H9 (cell line): ENCODE results near the gene SLC12A6. TPM values are rescaled to one million over a fixed set of nuclear protein-coding genes. Genes with fewer than 3 reads are reported as not detected.

Source experiments
- DNase-seq: peaks from one replicate; pipeline ENCODE4 v3.0.0-alpha.2; 2017
- H2AFZ ChIP-seq: one replicate; pipeline ENCODE4 v1.6.1; 2013; ENCODE audit warnings: mild to moderate bottlenecking, low read length, control low read depth, moderate library complexity
- H2AK5ac ChIP-seq: 2 replicates; pipeline ENCODE4 v1.6.1; 2013; ENCODE audit warnings: low read length, control low read depth, mixed read lengths; ENCODE audit not compliant: insufficient read length
- H2BK120ac ChIP-seq: one replicate; pipeline ENCODE4 v1.6.1; 2013; ENCODE audit warnings: low read depth, mild to moderate bottlenecking, low read length, control low read depth, inconsistent platforms; ENCODE audit not compliant: poor library complexity, severe bottlenecking
- H2BK12ac ChIP-seq: 2 replicates; pipeline ENCODE4 v1.6.1; 2013; ENCODE audit warnings: low read length, control low read depth, mixed read lengths, low read depth; ENCODE audit not compliant: insufficient read length
- H2BK15ac ChIP-seq: 2 replicates; pipeline ENCODE4 v1.6.1; 2013; ENCODE audit warnings: low read depth, low read length, control low read depth
- H2BK20ac ChIP-seq: one replicate; pipeline ENCODE4 v1.6.1; 2013; ENCODE audit warnings: low read depth, mild to moderate bottlenecking, low read length, control low read depth, inconsistent platforms; ENCODE audit not compliant: poor library complexity, severe bottlenecking
- H2BK5ac ChIP-seq: 2 replicates; pipeline ENCODE4 v1.6.1; 2013; ENCODE audit warnings: low read length, control low read depth, mixed read lengths; ENCODE audit not compliant: insufficient read length
- H3K14ac ChIP-seq: 2 replicates; pipeline ENCODE4 v1.6.1; 2013; ENCODE audit warnings: low read length, control low read depth; ENCODE audit not compliant: insufficient read depth
- H3K18ac ChIP-seq: 2 replicates; pipeline ENCODE4 v1.6.1; 2013; ENCODE audit warnings: low read depth, mild to moderate bottlenecking, mixed read lengths, low read length, control low read depth; ENCODE audit not compliant: insufficient read length
- H3K23ac ChIP-seq: 2 replicates; pipeline ENCODE4 v1.6.1; 2013; ENCODE audit warnings: low read length, control low read depth, mixed read lengths, low read depth; ENCODE audit not compliant: insufficient read length
- H3K23me2 ChIP-seq: 2 replicates; pipeline ENCODE4 v1.6.1; 2013; ENCODE audit warnings: low read depth, mild to moderate bottlenecking, mixed read lengths, low read length, control low read depth; ENCODE audit not compliant: insufficient read length, poor library complexity, severe bottlenecking
- H3K27ac ChIP-seq: 2 replicates; pipeline ENCODE4 v1.5.1; 2013; ENCODE audit warnings: low read length, control low read depth, mixed read lengths, low read depth; ENCODE audit not compliant: insufficient read length
- H3K27me3 ChIP-seq: 2 replicates; pipeline ENCODE4 v1.6.1; 2013; ENCODE audit warnings: low read length, control low read depth, inconsistent platforms; ENCODE audit not compliant: insufficient read depth
- H3K4ac ChIP-seq: 2 replicates; pipeline ENCODE4 v1.6.1; 2013; ENCODE audit warnings: low read depth, mild to moderate bottlenecking, control low read depth, inconsistent platforms, low read length, moderate library complexity
- H3K4me1 ChIP-seq: 2 replicates; pipeline ENCODE4 v1.6.1; 2013; ENCODE audit warnings: low read length, control low read depth, inconsistent platforms; ENCODE audit not compliant: insufficient read depth
- H3K4me2 ChIP-seq: 2 replicates; pipeline ENCODE4 v1.6.1; 2013; ENCODE audit warnings: low read length, control low read depth, mixed read lengths; ENCODE audit not compliant: insufficient read length, insufficient read depth
- H3K56ac ChIP-seq: 2 replicates; pipeline ENCODE4 v1.6.1; 2013; ENCODE audit warnings: low read depth, mild to moderate bottlenecking, mixed read lengths, low read length, control low read depth; ENCODE audit not compliant: insufficient read length
- H3K79me1 ChIP-seq: 2 replicates; pipeline ENCODE4 v1.6.1; 2013; ENCODE audit warnings: low read depth, mild to moderate bottlenecking, moderate library complexity, low read length, control low read depth, inconsistent platforms; ENCODE audit not compliant: insufficient read depth, poor library complexity, severe bottlenecking
- H3K79me2 ChIP-seq: 2 replicates; pipeline ENCODE4 v1.6.1; 2013; ENCODE audit warnings: low read length, control low read depth, inconsistent platforms; ENCODE audit not compliant: insufficient read depth
- H3K9ac ChIP-seq: 2 replicates; pipeline ENCODE4 v1.6.1; 2013; ENCODE audit warnings: low read length, control low read depth, mixed read lengths; ENCODE audit not compliant: insufficient read length; ENCODE audit errors: extremely low read depth
- H3K9me3 ChIP-seq: one replicate; pipeline ENCODE4 v1.6.1; 2013; ENCODE audit warnings: low read depth, low read length, inconsistent platforms; ENCODE audit not compliant: control insufficient read depth
- H3T11ph ChIP-seq: one replicate; pipeline ENCODE4 v1.6.1; 2013; ENCODE audit warnings: mild to moderate bottlenecking, low read length, control low read depth, inconsistent platforms
- H4K20me1 ChIP-seq: one replicate; pipeline ENCODE4 v1.6.1; 2013; ENCODE audit not compliant: control insufficient read depth, insufficient read length, insufficient read depth
- H4K5ac ChIP-seq: 2 replicates; pipeline ENCODE4 v1.6.1; 2013; ENCODE audit warnings: low read depth, mild to moderate bottlenecking, mixed read lengths, low read length, control low read depth; ENCODE audit not compliant: insufficient read length
- H4K8ac ChIP-seq: replicated peaks from 2 replicates; pipeline ENCODE4 v1.6.1; 2013; ENCODE audit warnings: low read length, control low read depth, mixed read lengths, low read depth; ENCODE audit not compliant: insufficient read length
- H4K91ac ChIP-seq: 2 replicates; pipeline ENCODE4 v1.6.1; 2013; ENCODE audit warnings: low read depth, mild to moderate bottlenecking, moderate library complexity, mixed read lengths, low read length, control low read depth; ENCODE audit not compliant: insufficient read length
- H3K27ac Mint-ChIP-seq, 3 experiments: 2 replicates in 2 of 3; 3 replicates in 1 of 3; pipeline ENCODE4 v1.8.0; 2020 to 2021; ENCODE audit warnings: mixed read lengths in 3 of 3, mild to moderate bottlenecking in 1 of 3, moderate library complexity in 1 of 3
- H3K27me3 Mint-ChIP-seq: 2 replicates; pipeline ENCODE4 v1.8.0; 2021; ENCODE audit warnings: low read depth, mild to moderate bottlenecking, moderate library complexity, mixed read lengths
- H3K36me3 Mint-ChIP-seq, 3 experiments: 2 replicates in 2 of 3; 3 replicates in 1 of 3; pipeline ENCODE4 v1.8.0; 2020 to 2021; ENCODE audit warnings: low read depth in 3 of 3, mixed read lengths in 3 of 3; ENCODE audit not compliant: insufficient read depth in 1 of 3
- H3K4me1 Mint-ChIP-seq, 2 experiments: 2 replicates each; pipeline ENCODE4 v1.8.0; 2020; ENCODE audit warnings: mixed read lengths in 2 of 2
- H3K4me3 Mint-ChIP-seq, 2 experiments: 2 replicates in 1 of 2; 3 replicates in 1 of 2; pipeline ENCODE4 v1.8.0; 2020 to 2021; ENCODE audit warnings: mild to moderate bottlenecking in 2 of 2, mixed read lengths in 2 of 2, moderate library complexity in 1 of 2
- H3K9me3 Mint-ChIP-seq, 2 experiments: 2 replicates in 1 of 2; 3 replicates in 1 of 2; pipeline ENCODE4 v1.8.0; 2020; ENCODE audit warnings: mild to moderate bottlenecking in 2 of 2, mixed read lengths in 2 of 2, moderate library complexity in 1 of 2
- total RNA-seq: library from RNA; stranded (reverse); gene quantifications from 2 replicates; pipeline ENCODE4 v1.2.1, GENCODE V29; 2021
- TF ChIP-seq, protein P1 (sequence below): fragments of 200-600 bp; sonication (generic); conservative IDR thresholded peaks from 3 replicates; pipeline ENCODE4 v1.8.0; 2021; ENCODE audit warnings: antibody characterized with exemption, mild to moderate bottlenecking

Gene SLC12A6
- total RNA-seq, 1 experiment from 2014 or later: 11.1 TPM

DNA sequence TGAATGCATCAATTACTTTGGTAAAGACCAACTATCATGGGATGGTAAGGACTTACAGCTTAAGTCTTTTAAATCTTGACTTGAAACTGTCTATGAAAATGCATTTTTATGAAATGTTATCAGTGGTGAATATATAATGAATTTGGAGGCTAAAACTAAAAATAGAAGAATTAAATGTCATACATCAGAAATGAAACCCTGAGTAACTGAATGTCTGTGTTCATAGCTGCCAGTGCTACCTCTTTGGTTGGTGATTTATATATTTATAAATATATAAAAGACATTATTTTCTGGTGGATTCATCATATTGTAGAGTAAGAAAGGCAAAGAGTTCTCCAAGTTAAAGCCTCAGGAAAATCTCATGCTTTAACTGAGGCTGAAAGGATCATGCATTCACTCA, 12.2 kb downstream of the SLC12A6 start:
- no peaks in the 10 kb centered on the region for H3K27me3 ChIP-seq

More for the DNA sequence above, 12.2 kb downstream of the SLC12A6 start:
- H3K9me3 ChIP-seq: no peaks in the 10 kb centered on the region
- peaks cover 2 to 3% of the 10 kb centered on the region in 2 experiments; a peak in 3 of 5 replicates for H3K9me3 Mint-ChIP-seq
- no peaks in the 10 kb centered on the region for H3K23me2 ChIP-seq
- no peaks in the 10 kb centered on the region for H3K4me1 Mint-ChIP-seq
- no peak overlapping the region for H4K5ac ChIP-seq
- H3K36me3 Mint-ChIP-seq: peaks cover 0 to 4% (median 0%) of the 10 kb centered on the region in 3 experiments; a peak in 2 of 7 replicates
- H2BK20ac ChIP-seq: no peak overlapping the region
- H4K8ac ChIP-seq: no peak overlapping the region
- H4K20me1 ChIP-seq: no peaks in the 10 kb centered on the region
- no peak overlapping the region for H2BK5ac ChIP-seq
- no peaks in the 10 kb centered on the region for H3K4me1 ChIP-seq
- H3K27ac Mint-ChIP-seq: no peak overlapping the region
- no peaks in the 10 kb centered on the region; the same call in 1 of the 2 replicates for H3K27me3 Mint-ChIP-seq
- no peak overlapping the region for H4K91ac ChIP-seq
- H3K9ac ChIP-seq: no peak overlapping the region
- H3K4me3 Mint-ChIP-seq: no peak overlapping the region
- no peak overlapping the region for H3K18ac ChIP-seq
- H2AFZ ChIP-seq: no peak overlapping the region
- H3K4ac ChIP-seq: no peak overlapping the region
- H3K56ac ChIP-seq: no peak overlapping the region
- H3K23ac ChIP-seq: no peak overlapping the region
- no peak overlapping the region for H2BK120ac ChIP-seq
- H3K79me2 ChIP-seq: no peaks in the 10 kb centered on the region
- no peak overlapping the region for H2BK12ac ChIP-seq
- no peak overlapping the region for H3K14ac ChIP-seq
- TF ChIP-seq, protein P1, sequence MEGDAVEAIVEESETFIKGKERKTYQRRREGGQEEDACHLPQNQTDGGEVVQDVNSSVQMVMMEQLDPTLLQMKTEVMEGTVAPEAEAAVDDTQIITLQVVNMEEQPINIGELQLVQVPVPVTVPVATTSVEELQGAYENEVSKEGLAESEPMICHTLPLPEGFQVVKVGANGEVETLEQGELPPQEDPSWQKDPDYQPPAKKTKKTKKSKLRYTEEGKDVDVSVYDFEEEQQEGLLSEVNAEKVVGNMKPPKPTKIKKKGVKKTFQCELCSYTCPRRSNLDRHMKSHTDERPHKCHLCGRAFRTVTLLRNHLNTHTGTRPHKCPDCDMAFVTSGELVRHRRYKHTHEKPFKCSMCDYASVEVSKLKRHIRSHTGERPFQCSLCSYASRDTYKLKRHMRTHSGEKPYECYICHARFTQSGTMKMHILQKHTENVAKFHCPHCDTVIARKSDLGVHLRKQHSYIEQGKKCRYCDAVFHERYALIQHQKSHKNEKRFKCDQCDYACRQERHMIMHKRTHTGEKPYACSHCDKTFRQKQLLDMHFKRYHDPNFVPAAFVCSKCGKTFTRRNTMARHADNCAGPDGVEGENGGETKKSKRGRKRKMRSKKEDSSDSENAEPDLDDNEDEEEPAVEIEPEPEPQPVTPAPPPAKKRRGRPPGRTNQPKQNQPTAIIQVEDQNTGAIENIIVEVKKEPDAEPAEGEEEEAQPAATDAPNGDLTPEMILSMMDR: no peak
- no peak overlapping the region for H3K27ac ChIP-seq
- H3T11ph ChIP-seq: no peak overlapping the region
- no peak overlapping the region for H2BK15ac ChIP-seq
- no peaks in the 10 kb centered on the region for H3K79me1 ChIP-seq
- DNase-seq: no peak
- H3K4me2 ChIP-seq: no peak overlapping the region
- no peak overlapping the region for H2AK5ac ChIP-seq
